HL-60 (cell line): ENCODE data around the gene HPCAL1.

Experiments used
- TF ChIP-seq, protein P1 (sequence below): IDR thresholded peaks from one replicate; pipeline ENCODE4 v1.5.1; 2011; ENCODE audit warnings: low read length, control low read depth, inconsistent platforms; ENCODE audit not compliant: insufficient read depth
- TF ChIP-seq, protein P2 (sequence below): IDR thresholded peaks from 2 replicates; pipeline ENCODE4 v1.6.1; 2012; ENCODE audit warnings: low read depth; ENCODE audit not compliant: insufficient replicate concordance

GRCh38 chr2:10258726-10259125 lies 44.0 kb upstream of the HPCAL1 start:
- TF ChIP-seq, protein P1, sequence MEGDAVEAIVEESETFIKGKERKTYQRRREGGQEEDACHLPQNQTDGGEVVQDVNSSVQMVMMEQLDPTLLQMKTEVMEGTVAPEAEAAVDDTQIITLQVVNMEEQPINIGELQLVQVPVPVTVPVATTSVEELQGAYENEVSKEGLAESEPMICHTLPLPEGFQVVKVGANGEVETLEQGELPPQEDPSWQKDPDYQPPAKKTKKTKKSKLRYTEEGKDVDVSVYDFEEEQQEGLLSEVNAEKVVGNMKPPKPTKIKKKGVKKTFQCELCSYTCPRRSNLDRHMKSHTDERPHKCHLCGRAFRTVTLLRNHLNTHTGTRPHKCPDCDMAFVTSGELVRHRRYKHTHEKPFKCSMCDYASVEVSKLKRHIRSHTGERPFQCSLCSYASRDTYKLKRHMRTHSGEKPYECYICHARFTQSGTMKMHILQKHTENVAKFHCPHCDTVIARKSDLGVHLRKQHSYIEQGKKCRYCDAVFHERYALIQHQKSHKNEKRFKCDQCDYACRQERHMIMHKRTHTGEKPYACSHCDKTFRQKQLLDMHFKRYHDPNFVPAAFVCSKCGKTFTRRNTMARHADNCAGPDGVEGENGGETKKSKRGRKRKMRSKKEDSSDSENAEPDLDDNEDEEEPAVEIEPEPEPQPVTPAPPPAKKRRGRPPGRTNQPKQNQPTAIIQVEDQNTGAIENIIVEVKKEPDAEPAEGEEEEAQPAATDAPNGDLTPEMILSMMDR: no peak
- TF ChIP-seq, protein P2, sequence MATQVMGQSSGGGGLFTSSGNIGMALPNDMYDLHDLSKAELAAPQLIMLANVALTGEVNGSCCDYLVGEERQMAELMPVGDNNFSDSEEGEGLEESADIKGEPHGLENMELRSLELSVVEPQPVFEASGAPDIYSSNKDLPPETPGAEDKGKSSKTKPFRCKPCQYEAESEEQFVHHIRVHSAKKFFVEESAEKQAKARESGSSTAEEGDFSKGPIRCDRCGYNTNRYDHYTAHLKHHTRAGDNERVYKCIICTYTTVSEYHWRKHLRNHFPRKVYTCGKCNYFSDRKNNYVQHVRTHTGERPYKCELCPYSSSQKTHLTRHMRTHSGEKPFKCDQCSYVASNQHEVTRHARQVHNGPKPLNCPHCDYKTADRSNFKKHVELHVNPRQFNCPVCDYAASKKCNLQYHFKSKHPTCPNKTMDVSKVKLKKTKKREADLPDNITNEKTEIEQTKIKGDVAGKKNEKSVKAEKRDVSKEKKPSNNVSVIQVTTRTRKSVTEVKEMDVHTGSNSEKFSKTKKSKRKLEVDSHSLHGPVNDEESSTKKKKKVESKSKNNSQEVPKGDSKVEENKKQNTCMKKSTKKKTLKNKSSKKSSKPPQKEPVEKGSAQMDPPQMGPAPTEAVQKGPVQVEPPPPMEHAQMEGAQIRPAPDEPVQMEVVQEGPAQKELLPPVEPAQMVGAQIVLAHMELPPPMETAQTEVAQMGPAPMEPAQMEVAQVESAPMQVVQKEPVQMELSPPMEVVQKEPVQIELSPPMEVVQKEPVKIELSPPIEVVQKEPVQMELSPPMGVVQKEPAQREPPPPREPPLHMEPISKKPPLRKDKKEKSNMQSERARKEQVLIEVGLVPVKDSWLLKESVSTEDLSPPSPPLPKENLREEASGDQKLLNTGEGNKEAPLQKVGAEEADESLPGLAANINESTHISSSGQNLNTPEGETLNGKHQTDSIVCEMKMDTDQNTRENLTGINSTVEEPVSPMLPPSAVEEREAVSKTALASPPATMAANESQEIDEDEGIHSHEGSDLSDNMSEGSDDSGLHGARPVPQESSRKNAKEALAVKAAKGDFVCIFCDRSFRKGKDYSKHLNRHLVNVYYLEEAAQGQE: no peak
